H7 (cell line): ENCODE measurements around the gene RAB29. TPM values are rescaled to one million over a fixed set of nuclear protein-coding genes. Genes with fewer than 3 reads are reported as not detected.

Experiments used
- DNase-seq: peaks from one replicate; pipeline ENCODE4 v3.0.0; 2012
- H3K27me3 ChIP-seq: 2 replicates; pipeline ENCODE4 v1.6.0; 2011; ENCODE audit warnings: mild to moderate bottlenecking, low read length; ENCODE audit not compliant: control insufficient read depth, insufficient read depth
- H3K36me3 ChIP-seq: replicated peaks from 2 replicates; pipeline ENCODE4 v1.5.1; 2011; ENCODE audit warnings: low read length; ENCODE audit not compliant: control insufficient read depth, insufficient read depth
- H3K4me3 ChIP-seq: 2 replicates; pipeline ENCODE4 v1.5.1; 2011; ENCODE audit warnings: low read depth, mild to moderate bottlenecking, control low read depth, low read length, moderate library complexity; ENCODE audit not compliant: insufficient read depth
- total RNA-seq: library from RNA; depleted of rRNA; stranded (reverse); fragments of >200 nt; shearing (Covaris generic); gene quantifications from 2 replicates; pipeline ENCODE4 v1.2.3, GENCODE V29; 2014

Gene RAB29
- total RNA-seq, 1 experiment from 2014 or later, result 7.6 TPM

DNA sequence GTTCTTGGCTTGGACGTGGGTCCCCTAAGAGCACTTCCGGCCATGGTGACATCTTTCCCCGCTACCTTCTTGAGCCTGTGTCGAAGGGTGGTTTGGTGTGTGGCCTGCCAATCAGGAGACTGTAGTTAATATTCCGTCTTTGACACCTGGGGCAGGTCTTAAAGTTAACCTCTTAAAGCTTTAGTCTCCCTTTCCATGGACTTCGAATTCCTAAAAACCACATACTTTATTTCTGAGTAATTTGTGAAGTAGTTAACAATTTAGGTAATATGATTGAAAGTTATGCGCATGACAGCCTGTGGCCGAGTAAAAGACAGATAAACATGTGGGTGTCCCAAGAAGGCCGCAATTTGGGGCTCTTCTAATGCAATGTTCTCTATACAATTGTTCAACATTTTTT is 10.2 kb upstream of the RAB29 start:
- Histone ChIP-seq H3K4me3 (no peak overlapping the region), H3K36me3 (peaks cover 3% of the 10 kb centered on the region), H3K27me3 (no peaks in the 10 kb centered on the region)
- no peak for DNase-seq

DNA sequence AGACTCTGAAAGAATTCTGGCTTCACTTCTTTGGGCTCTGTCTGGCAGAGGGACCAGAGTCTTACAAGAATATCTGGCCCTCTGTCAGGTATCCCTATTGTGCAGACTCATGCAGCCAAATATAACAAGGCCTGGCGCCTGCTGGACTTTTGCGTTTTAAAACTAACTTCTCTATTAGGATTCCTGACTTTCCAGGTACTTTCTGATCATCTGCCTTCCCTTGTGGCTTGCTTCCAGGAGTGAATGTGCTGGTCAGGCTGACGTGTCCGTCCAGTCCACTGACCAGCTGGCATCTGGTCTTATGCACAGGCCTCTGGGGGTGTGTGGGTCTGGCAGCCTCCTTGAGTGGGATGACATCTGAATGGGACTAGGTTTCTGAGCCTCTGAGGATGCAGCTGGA is 8.6 kb upstream of the RAB29 start:
- Histone ChIP-seq H3K4me3 (no peak overlapping the region), H3K27me3 (no peaks in the 10 kb centered on the region), H3K36me3 (no peaks in the 10 kb centered on the region)
- no peak for DNase-seq

DNA sequence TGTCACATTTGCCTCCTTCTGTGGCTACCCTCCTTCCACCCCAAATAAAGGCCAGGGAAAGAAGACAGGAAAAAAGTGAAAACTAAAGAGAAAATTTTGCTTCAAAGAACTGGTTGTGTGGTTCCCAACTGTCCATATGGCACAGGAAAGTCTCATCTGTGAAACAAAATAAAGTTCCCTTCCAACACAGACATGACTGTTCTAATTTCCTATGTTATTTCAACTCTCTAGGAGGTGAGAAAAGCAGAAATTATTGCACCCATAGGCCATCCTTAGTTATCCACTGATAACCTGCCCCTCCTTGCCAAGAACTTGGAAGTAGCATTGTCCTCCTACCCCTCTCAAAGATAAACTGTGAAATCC is 8.1 kb upstream of the RAB29 start:
- Histone ChIP-seq H3K27me3 (no peaks in the 10 kb centered on the region), H3K36me3 (no peaks in the 10 kb centered on the region), H3K4me3 (no peak overlapping the region)
- no peak for DNase-seq

DNA sequence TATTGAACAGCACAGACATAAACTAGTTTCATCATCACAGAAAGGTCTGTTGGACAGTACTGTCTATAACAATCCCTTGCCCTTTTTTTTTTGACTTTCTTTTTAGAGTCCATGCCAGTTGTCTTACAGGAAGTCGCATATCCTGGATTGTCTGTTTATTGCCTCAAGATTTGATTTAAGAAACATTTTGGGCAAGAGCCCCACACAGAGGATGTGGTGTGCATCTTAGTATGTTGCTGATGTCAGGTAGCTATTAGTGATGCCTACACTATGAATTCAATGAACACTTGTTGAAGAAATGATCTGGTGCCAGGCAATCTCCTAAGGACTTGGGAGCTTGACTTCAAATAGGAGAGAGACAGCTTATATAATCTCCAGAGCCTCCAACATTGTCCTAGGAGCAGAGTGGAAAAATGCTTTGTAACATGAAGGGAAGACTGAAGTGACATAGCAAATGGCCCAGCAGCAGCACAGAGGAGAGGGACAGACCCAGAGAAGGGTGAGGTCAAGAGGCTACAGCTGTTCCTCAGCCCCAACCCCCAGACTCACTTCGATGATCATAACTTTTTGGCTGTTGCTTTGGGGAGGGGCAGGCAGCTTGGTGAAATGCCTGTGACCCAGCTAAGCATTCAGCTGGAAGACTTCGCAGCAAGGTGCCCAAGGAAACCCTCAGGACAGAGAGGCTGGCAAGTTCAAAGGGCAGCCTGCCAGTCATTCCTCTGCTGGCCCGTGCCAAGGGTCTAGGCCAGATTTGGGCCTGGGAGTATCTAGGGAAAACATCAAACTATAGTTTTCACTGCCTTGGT is 7.5 kb upstream of the RAB29 start:
- Histone ChIP-seq H3K4me3 (no peak overlapping the region), H3K27me3 (no peaks in the 10 kb centered on the region), H3K36me3 (no peaks in the 10 kb centered on the region)
- no peak for DNase-seq

DNA sequence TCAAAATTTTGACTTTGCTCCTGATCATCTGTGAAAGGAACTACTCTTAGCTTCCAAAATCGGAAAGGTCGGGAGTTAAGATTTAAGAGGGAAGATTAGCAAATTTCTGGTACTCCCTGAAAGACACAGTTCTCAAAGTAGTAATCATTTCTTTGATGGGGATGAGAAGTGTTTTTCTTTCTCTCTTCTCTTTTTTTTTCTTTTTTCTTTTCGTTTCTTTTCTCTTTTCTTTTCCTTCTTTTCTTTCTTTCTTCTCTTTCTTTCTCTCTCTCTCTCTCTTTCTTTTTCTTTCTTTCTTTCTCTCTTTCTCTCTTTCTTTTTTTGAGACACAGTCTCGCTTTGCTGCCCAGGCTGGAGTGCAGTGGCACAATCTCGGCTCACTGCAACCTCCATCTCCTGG is 5.1 kb upstream of the RAB29 start:
- no peak for DNase-seq
- Histone ChIP-seq H3K36me3 (no peaks in the 10 kb centered on the region), H3K27me3 (peaks cover 5% of the 10 kb centered on the region; the same call in 1 of the 2 replicates), H3K4me3 (no peak overlapping the region)

DNA sequence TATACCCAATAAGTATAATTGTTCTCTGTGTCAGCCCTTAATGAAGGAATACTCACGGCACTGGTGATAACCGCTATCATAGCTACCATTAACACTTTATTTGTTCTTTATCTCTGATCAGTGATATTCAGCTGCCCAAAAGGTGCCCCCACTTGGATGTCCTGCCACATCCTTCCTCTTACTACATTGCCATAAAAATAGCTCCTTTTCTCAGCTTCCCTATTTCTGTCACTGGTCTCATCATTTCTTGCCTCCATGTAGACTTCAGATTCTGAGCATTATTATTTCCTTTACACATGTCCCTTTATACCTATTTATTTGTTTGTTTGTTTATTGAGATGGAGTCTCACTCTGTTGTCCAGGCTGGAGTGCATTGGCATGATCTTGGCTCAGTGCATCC is 2.7 kb upstream of the RAB29 start:
- H3K4me3 ChIP-seq, result no peak overlapping the region
- peaks cover 21% of the 10 kb centered on the region for H3K27me3 ChIP-seq
- no peaks in the 10 kb centered on the region for H3K36me3 ChIP-seq
- DNase-seq, result no peak

DNA sequence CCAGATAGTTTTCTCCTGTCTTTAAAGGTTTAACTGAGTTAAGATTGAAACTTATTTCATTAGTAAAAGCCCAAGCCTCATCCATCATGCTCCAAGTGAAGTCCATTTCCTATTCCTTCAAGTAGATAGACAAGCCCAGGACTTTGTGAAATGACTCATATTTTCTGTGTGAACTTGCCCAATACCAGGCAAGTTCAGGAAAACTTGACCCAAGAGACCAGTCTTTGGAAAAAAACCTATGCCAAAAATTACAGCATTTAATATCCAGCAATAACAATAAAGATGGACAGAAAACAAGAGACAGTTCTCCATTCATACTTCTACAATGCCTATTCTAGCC is 405 bp upstream of the RAB29 start:
- peaks cover 23% of the 10 kb centered on the region for H3K27me3 ChIP-seq
- no peak for DNase-seq
- no peak overlapping the region for H3K4me3 ChIP-seq
- no peaks in the 10 kb centered on the region for H3K36me3 ChIP-seq

DNA sequence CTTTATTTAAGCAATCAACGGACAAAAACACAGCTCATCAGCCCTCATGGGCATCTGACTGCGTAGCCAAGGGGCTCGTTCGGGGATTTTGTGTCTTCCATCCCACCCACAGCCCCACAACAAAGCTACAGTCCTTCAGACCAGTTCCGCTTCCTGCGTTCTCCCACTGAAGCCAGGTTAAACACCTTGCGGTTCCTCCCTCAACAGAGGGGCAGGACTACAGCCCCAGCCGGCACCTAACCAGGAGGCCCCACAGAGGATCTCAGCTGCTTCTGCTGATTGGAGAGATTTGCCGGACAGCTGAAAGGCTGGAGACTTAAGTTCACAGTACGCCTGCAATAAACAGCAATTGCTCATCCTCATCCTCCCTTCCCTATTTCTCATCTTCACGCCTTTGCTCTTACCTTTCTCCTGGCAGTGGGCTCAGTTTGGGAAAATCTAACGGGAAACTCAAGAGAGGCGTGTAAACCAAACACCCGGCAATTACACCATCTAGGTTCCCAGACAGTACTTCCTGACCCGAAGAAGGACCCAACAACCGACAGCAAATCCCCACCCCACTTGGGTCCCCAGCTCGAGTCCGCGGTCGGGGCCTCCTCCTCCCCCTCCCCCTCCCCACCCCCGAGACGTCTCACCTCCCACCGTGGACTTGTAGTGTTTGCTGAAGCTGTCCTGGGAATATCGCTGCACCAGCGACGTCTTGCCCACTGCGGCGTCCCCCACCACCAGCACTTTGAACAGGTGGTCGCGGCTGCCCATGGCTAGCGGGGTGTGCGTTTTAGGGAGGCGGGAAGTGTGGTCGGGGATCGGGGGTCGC is 876 bp downstream of the RAB29 start:
- peak; percentile 79 for DNase-seq
- peak overlapping the region; percentile 78 for H3K4me3 ChIP-seq
- peaks cover 23% of the 10 kb centered on the region for H3K27me3 ChIP-seq
- H3K36me3 ChIP-seq, result no peaks in the 10 kb centered on the region

DNA sequence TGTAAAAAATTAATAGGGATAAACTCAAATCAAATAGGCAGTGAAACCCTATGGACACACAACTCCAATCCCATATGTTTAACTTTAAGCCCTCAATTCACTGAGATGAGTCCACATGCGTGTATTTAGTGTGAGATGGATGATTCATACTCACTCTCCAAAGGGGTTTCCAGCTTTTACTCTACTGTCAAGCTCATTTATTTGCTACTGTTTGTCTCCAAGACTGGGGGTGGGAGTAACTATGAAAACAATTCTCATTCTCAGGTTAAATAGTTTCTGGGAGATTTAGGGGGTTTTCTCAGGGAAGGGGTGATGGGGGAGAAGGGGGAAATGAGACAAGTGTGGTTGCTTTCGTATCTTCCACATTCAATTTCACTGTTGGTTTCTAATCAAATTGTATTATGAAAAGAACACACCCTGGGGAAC is 2.7 kb downstream of the RAB29 start:
- peaks cover 23% of the 10 kb centered on the region for H3K27me3 ChIP-seq
- H3K4me3 ChIP-seq, result no peak overlapping the region
- DNase-seq, result no peak
- H3K36me3 ChIP-seq, result no peaks in the 10 kb centered on the region

DNA sequence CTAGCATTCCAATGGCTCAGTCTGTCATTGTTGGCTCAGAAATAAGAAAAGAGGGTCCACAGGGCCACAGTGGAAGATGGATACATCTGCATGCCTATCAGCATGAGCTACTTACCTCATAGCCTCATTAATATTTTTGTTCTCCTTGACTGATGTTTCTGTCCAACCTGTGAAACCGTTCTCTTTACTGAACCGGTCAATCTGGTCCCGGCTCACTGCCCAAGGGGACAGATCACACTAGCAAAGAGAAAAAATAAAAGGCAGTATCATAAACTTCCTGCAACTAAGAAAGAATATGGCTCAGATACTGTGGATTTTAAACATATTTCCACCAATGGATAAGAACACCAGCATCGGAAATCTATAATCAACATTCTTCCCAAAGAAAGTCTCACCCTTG is 4.7 kb downstream of the RAB29 start:
- Histone ChIP-seq H3K27me3 (peaks cover 17% of the 10 kb centered on the region), H3K4me3 (no peak overlapping the region), H3K36me3 (no peaks in the 10 kb centered on the region)
- DNase-seq, result no peak

DNA sequence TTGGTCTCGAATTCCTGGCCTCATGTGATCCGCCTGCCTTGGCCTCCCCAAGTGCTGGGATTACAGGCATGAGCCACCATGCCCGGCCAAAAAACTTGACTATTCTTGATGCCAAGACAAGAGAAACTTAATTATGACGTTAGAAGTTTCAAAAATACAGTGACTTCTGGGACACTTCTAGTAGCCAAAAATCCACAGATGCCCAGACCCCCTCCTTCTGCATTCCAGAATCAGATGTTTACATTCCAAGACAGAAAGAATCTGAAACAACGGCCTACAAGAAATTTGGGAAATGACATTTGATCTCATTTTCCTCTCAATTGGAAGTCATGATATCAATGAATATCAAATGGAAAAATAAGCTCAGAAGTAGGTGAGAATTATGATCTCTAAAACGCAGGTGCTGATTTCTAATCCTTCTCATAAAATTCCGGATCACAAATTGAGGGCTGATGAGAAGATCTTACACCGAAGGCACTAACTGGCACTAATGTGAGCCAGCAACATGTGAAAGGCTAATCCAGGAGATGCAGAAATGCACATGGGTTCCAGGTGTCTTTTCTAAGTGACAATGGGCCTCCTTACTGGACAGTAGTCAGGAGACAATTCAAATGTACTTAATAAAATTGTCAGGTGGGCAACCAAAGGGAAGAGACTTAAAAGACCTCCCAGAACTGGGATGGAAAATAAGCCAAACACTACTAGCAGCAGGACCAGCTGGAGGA is 5.5 kb downstream of the RAB29 start:
- no peaks in the 10 kb centered on the region for H3K36me3 ChIP-seq
- no peak for DNase-seq
- H3K27me3 ChIP-seq, result peaks cover 13% of the 10 kb centered on the region
- H3K4me3 ChIP-seq, result no peak overlapping the region

DNA sequence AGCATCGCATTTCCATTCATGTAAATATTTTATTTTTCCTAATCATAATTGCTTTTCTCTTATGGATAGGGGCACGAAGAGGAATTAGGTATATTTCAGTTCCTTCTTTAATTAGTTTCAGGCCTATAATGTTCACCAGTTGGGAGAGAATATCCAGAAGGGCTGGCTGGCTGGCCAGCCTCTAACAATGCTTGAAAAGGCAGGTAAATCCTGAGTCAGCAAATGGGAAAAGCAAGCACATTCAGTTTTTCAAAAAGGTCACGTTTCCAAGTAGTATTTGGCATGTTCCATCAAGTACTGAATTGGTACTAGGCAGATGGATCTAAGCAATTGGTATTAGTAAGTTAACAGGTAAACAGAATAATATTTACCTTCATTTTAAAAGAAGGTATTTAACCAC is 8.0 kb downstream of the RAB29 start:
- no peak for DNase-seq
- H3K36me3 ChIP-seq, result no peaks in the 10 kb centered on the region
- H3K27me3 ChIP-seq, result no peaks in the 10 kb centered on the region; the same call in 1 of the 2 replicates
- H3K4me3 ChIP-seq, result no peak overlapping the region

DNA sequence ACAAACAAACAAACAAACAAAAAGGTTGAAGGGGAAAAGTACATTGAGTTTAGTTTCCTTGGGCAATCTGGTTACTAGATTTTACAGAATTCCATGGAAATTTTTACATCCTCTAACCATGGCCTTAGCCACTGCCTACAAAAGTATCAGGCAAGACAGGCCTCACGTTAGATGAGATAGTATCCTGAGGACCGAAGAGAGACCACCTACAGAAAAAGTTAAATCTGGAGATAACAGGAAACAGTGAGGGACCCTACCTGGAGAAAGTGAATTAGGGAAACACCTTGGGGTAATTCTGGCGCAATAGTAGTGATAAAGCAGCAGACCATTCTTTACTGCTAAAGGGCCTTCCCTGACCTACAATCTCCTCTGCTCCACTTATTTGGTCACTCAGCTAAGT is 8.7 kb downstream of the RAB29 start:
- no peak for DNase-seq

DNA sequence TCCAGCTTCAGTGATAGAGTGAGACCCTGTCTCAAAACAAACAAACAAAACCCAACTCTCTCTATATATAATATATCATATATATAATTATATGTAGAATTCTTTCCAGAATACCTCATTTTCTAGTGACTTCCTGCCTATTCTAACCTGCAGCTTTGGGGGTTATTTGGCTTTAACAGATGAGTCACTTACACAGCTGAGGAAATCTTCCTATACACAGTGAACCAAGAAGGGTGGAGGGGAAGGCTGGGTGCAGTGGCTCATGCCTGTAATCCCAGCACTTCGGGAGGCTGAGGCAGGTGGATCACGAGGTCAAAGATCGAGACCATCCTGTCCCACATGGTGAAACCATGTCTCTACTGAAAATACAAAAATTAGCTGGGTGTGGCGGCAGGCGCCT is 9.2 kb downstream of the RAB29 start:
- DNase-seq, result no peak
- Histone ChIP-seq H3K27me3 (no peaks in the 10 kb centered on the region), H3K36me3 (no peaks in the 10 kb centered on the region), H3K4me3 (no peak overlapping the region)

More for the DNA sequence above, 8.7 kb downstream of the RAB29 start:
- Histone ChIP-seq H3K36me3 (no peaks in the 10 kb centered on the region), H3K27me3 (no peaks in the 10 kb centered on the region; the same call in 1 of the 2 replicates), H3K4me3 (no peak overlapping the region)

DNA sequence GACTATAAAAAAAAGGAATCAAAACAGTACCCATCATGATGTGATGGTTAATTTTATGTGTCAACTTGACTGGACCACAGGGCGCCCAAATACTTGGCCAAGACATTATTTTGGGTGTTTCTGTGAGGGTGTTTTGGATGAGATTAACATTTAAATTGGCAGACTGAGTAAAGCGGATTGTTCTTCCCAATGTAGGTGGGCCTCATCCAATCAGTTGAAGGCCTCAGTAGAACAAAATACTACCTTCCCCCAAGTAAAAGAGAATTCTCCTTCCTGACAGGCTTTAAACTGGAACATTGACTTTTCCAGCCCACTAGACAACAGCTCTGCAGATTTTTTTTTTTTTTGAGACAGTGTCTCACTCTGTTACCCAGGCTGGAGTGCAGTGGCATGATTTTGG is 10.7 kb downstream of the RAB29 start:
- no peak overlapping the region for H3K4me3 ChIP-seq
- DNase-seq, result no peak

More for the DNA sequence above, 10.7 kb downstream of the RAB29 start:
- Histone ChIP-seq H3K36me3 (no peaks in the 10 kb centered on the region), H3K27me3 (no peaks in the 10 kb centered on the region)
